ENCODE measurements around the gene GJA3.
A peak's percentile ranks its signal among the peaks of the same experiment; 100 is the strongest.

The GJA3 gene

GRCh38 chr13:20136781-20137703 lies 23.8 kb downstream of the GJA3 start:
- Histone ChIP-seq H3K27ac (ENCODE audit: low read depth, low read length) (no peak overlapping the region), H2BK12ac (ENCODE audit: low read length) (no peak overlapping the region), H3K14ac (ENCODE audit: low read length) (no peak overlapping the region), H3K27me3 (ENCODE audit: insufficient read depth, low read length) (no peaks in the 10 kb centered on the region), H4K91ac (ENCODE audit: low read depth, low read length) (no peak overlapping the region), H3K79me2 (ENCODE audit: control insufficient read depth, insufficient read depth, low read length, poor library complexity) (no peaks in the 10 kb centered on the region), H3K18ac (ENCODE audit: low read length) (no peak overlapping the region), H3K4ac (ENCODE audit: low read depth, low read length) (no peak overlapping the region), H4K8ac (ENCODE audit: low read depth, low read length) (no peak overlapping the region), H2AK5ac (ENCODE audit: low read length) (no peak overlapping the region), H3K9ac (ENCODE audit: low read length) (no peak overlapping the region), H3K9me3 (ENCODE audit: insufficient read depth, low read depth, low read length) (no peaks in the 10 kb centered on the region), H3K79me1 (ENCODE audit: low read length) (no peaks in the 10 kb centered on the region), H2BK5ac (ENCODE audit: low read depth, low read length, poor library complexity) (no peak overlapping the region), H3K23ac (ENCODE audit: low read length) (no peak overlapping the region), H2AFZ (ENCODE audit: insufficient read depth, low read length, poor library complexity) (no peak overlapping the region), H2BK120ac (ENCODE audit: insufficient read depth, low read length, poor library complexity) (no peak overlapping the region), H3K4me2 (ENCODE audit: low read length) (peak overlapping the region; percentile 26), H3K4me3 (ENCODE audit: low read depth, low read length) (no peak overlapping the region), H3K36me3 (ENCODE audit: control insufficient read depth in 1 of 2, insufficient read depth in 2 of 2, low read length in 2 of 2) (no peaks in the 10 kb centered on the region), H3K4me1 (ENCODE audit: control insufficient read depth in 1 of 2, insufficient read depth in 2 of 2, low read length in 2 of 2) (peaks cover 2% of the 10 kb centered on the region in 2 experiments), H4K12ac (ENCODE audit: low read depth, low read length) (no peak overlapping the region)
- no CpG with 5 or more reads among the region's 56 CpGs for WGBS (ENCODE audit: extremely low coverage, insufficient coverage, insufficient read length)
- DNase-seq, result peak in 1 of 2 donors; percentile 55

DNA sequence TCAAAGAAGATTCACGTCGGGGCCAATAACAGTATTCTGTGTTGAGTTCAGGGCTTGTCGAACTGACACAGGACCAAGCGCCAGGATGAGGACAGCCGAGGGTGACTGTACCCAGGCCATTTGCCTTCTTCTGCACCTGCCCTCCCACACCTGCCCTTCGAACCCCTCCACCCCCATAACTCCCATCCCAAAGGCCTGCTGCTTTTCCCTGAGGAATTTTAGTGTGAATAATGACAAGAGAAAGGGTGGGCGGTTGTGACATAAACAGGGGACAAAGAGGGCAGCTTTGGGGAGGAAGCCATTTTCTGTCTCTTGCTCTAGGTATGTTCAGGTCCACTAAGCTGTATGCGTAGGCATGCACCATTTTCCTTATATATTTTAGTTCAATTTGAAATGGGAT lies 26.1 kb downstream of the GJA3 start:
- WGBS (ENCODE audit: extremely low coverage, insufficient coverage, insufficient read length), result no CpG with 5 or more reads among the region's 8 CpGs
- Histone ChIP-seq H3K9ac (ENCODE audit: low read length) (no peak overlapping the region), H3K14ac (ENCODE audit: low read length) (no peak overlapping the region)

DNA sequence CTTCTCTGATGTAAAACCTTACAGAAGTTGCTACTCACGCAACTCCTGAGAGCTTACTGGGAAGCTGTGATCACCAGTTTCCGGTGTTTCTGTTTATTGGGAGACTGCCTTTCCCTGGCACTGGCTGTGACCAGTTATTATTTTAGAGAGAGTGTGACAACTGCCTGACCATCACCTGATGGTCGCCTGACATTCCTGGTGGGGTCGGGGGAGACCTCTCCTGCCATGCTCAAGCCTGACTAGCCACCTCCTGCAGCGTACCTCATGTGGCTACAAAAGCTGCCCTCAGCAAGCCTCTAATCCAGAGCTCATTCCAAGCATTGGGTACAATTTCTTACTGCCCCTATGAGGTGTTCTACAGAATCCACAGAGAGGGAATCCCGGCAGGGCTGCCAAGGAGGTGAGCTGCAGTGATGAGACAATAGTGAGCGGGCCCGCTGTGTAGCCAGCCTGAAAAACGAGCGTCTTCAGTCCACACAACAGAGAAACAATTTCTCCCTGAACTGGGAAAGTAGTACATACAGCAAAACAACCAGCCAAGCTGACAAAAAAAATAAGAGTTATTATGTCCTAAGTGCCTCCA lies 28.7 kb downstream of the GJA3 start:
- H3K79me2 ChIP-seq (ENCODE audit: control insufficient read depth, insufficient read depth, low read length, poor library complexity), result peaks cover 2% of the 10 kb centered on the region
- peaks cover 2 to 9% of the 10 kb centered on the region in 2 experiments for H3K4me1 ChIP-seq (ENCODE audit: control insufficient read depth in 1 of 2, insufficient read depth in 2 of 2, low read length in 2 of 2)
- no peak overlapping the region for H3K4ac ChIP-seq (ENCODE audit: low read depth, low read length)
- no peak overlapping the region for H3K23ac ChIP-seq (ENCODE audit: low read length)
- no peak overlapping the region for H4K8ac ChIP-seq (ENCODE audit: low read depth, low read length)
- peaks cover 1% of the 10 kb centered on the region for H3K27me3 ChIP-seq (ENCODE audit: insufficient read depth, low read length)
- H3K27ac ChIP-seq (ENCODE audit: low read depth, low read length), result no peak overlapping the region
- no peak overlapping the region for H2BK120ac ChIP-seq (ENCODE audit: insufficient read depth, low read length, poor library complexity)
- no peak overlapping the region for H2AFZ ChIP-seq (ENCODE audit: insufficient read depth, low read length, poor library complexity)
- no peak overlapping the region for H3K9ac ChIP-seq (ENCODE audit: low read length)
- no peak overlapping the region for H3K18ac ChIP-seq (ENCODE audit: low read length)
- no peak overlapping the region for H3K4me3 ChIP-seq (ENCODE audit: low read depth, low read length)
- H3K36me3 ChIP-seq (ENCODE audit: control insufficient read depth in 1 of 2, insufficient read depth in 2 of 2, low read length in 2 of 2), result no peaks in the 10 kb centered on the region
- H3K4me2 ChIP-seq (ENCODE audit: low read length), result no peak overlapping the region
- no peak overlapping the region for H2AK5ac ChIP-seq (ENCODE audit: low read length)
- no peak for DNase-seq
- no peak overlapping the region for H4K12ac ChIP-seq (ENCODE audit: low read depth, low read length)
- H3K14ac ChIP-seq (ENCODE audit: low read length), result no peak overlapping the region
- H3K9me3 ChIP-seq (ENCODE audit: insufficient read depth, low read depth, low read length), result no peaks in the 10 kb centered on the region
- no peak overlapping the region for H4K91ac ChIP-seq (ENCODE audit: low read depth, low read length)
- no peak overlapping the region for H2BK5ac ChIP-seq (ENCODE audit: low read depth, low read length, poor library complexity)
- H2BK12ac ChIP-seq (ENCODE audit: low read length), result no peak overlapping the region
- no CpG with 5 or more reads among the region's 10 CpGs for WGBS (ENCODE audit: extremely low coverage, insufficient coverage, insufficient read length)
- H3K79me1 ChIP-seq (ENCODE audit: low read length), result no peaks in the 10 kb centered on the region

More for the DNA sequence above, 26.1 kb downstream of the GJA3 start:
- Histone ChIP-seq H3K23ac (ENCODE audit: low read length) (no peak overlapping the region), H4K91ac (ENCODE audit: low read depth, low read length) (no peak overlapping the region), H3K79me1 (ENCODE audit: low read length) (no peaks in the 10 kb centered on the region), H3K4me3 (ENCODE audit: low read depth, low read length) (no peak overlapping the region), H3K4me2 (ENCODE audit: low read length) (no peak overlapping the region), H3K36me3 (ENCODE audit: control insufficient read depth in 1 of 2, insufficient read depth in 2 of 2, low read length in 2 of 2) (no peaks in the 10 kb centered on the region), H4K8ac (ENCODE audit: low read depth, low read length) (no peak overlapping the region), H3K79me2 (ENCODE audit: control insufficient read depth, insufficient read depth, low read length, poor library complexity) (no peaks in the 10 kb centered on the region), H3K27me3 (ENCODE audit: insufficient read depth, low read length) (no peaks in the 10 kb centered on the region), H3K4me1 (ENCODE audit: control insufficient read depth in 1 of 2, insufficient read depth in 2 of 2, low read length in 2 of 2) (no peaks in the 10 kb centered on the region), H2BK5ac (ENCODE audit: low read depth, low read length, poor library complexity) (no peak overlapping the region), H4K12ac (ENCODE audit: low read depth, low read length) (no peak overlapping the region), H2AK5ac (ENCODE audit: low read length) (no peak overlapping the region), H3K18ac (ENCODE audit: low read length) (no peak overlapping the region), H3K4ac (ENCODE audit: low read depth, low read length) (no peak overlapping the region), H3K9me3 (ENCODE audit: insufficient read depth, low read depth, low read length) (no peaks in the 10 kb centered on the region), H2AFZ (ENCODE audit: insufficient read depth, low read length, poor library complexity) (no peak overlapping the region), H2BK120ac (ENCODE audit: insufficient read depth, low read length, poor library complexity) (no peak overlapping the region), H2BK12ac (ENCODE audit: low read length) (no peak overlapping the region), H3K27ac (ENCODE audit: low read depth, low read length) (no peak overlapping the region)
- DNase-seq, result no peak

GRCh38 chr13:20131057-20131832 lies 29.6 kb downstream of the GJA3 start:
- H3K4me1 ChIP-seq (ENCODE audit: control insufficient read depth in 1 of 2, insufficient read depth in 2 of 2, low read length in 2 of 2), result peaks cover 2 to 9% of the 10 kb centered on the region in 2 experiments
- no CpG with 5 or more reads among the region's 11 CpGs for WGBS (ENCODE audit: extremely low coverage, insufficient coverage, insufficient read length)
- no peak overlapping the region for H2BK5ac ChIP-seq (ENCODE audit: low read depth, low read length, poor library complexity)
- no peak for DNase-seq
- H3K14ac ChIP-seq (ENCODE audit: low read length), result no peak overlapping the region
- H3K79me2 ChIP-seq (ENCODE audit: control insufficient read depth, insufficient read depth, low read length, poor library complexity), result peaks cover 2% of the 10 kb centered on the region
- no peak overlapping the region for H4K12ac ChIP-seq (ENCODE audit: low read depth, low read length)
- no peak overlapping the region for H4K91ac ChIP-seq (ENCODE audit: low read depth, low read length)
- H2AFZ ChIP-seq (ENCODE audit: insufficient read depth, low read length, poor library complexity), result no peak overlapping the region
- H3K18ac ChIP-seq (ENCODE audit: low read length), result no peak overlapping the region
- H3K36me3 ChIP-seq (ENCODE audit: control insufficient read depth in 1 of 2, insufficient read depth in 2 of 2, low read length in 2 of 2), result no peaks in the 10 kb centered on the region
- no peaks in the 10 kb centered on the region for H3K9me3 ChIP-seq (ENCODE audit: insufficient read depth, low read depth, low read length)
- no peak overlapping the region for H3K9ac ChIP-seq (ENCODE audit: low read length)
- no peak overlapping the region for H3K4me2 ChIP-seq (ENCODE audit: low read length)
- no peak overlapping the region for H2BK120ac ChIP-seq (ENCODE audit: insufficient read depth, low read length, poor library complexity)
- H3K23ac ChIP-seq (ENCODE audit: low read length), result no peak overlapping the region
- peaks cover 1% of the 10 kb centered on the region for H3K27me3 ChIP-seq (ENCODE audit: insufficient read depth, low read length)
- no peak overlapping the region for H2BK12ac ChIP-seq (ENCODE audit: low read length)
- no peak overlapping the region for H4K8ac ChIP-seq (ENCODE audit: low read depth, low read length)
- no peak overlapping the region for H2AK5ac ChIP-seq (ENCODE audit: low read length)
- H3K4me3 ChIP-seq (ENCODE audit: low read depth, low read length), result no peak overlapping the region
- no peak overlapping the region for H3K27ac ChIP-seq (ENCODE audit: low read depth, low read length)
- no peaks in the 10 kb centered on the region for H3K79me1 ChIP-seq (ENCODE audit: low read length)
- H3K4ac ChIP-seq (ENCODE audit: low read depth, low read length), result no peak overlapping the region
